ENCODE measurements around the gene SOST.

GRCh38 chr17:43718544-43718943 is 40.0 kb downstream of the SOST start:
- TF ChIP-seq, protein P1, sequence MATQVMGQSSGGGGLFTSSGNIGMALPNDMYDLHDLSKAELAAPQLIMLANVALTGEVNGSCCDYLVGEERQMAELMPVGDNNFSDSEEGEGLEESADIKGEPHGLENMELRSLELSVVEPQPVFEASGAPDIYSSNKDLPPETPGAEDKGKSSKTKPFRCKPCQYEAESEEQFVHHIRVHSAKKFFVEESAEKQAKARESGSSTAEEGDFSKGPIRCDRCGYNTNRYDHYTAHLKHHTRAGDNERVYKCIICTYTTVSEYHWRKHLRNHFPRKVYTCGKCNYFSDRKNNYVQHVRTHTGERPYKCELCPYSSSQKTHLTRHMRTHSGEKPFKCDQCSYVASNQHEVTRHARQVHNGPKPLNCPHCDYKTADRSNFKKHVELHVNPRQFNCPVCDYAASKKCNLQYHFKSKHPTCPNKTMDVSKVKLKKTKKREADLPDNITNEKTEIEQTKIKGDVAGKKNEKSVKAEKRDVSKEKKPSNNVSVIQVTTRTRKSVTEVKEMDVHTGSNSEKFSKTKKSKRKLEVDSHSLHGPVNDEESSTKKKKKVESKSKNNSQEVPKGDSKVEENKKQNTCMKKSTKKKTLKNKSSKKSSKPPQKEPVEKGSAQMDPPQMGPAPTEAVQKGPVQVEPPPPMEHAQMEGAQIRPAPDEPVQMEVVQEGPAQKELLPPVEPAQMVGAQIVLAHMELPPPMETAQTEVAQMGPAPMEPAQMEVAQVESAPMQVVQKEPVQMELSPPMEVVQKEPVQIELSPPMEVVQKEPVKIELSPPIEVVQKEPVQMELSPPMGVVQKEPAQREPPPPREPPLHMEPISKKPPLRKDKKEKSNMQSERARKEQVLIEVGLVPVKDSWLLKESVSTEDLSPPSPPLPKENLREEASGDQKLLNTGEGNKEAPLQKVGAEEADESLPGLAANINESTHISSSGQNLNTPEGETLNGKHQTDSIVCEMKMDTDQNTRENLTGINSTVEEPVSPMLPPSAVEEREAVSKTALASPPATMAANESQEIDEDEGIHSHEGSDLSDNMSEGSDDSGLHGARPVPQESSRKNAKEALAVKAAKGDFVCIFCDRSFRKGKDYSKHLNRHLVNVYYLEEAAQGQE (tag by site-specific recombination; IDR thresholded peaks at IDR 0.05), result no peak
- TF ChIP-seq CTCF (tag by site-specific recombination; IDR thresholded peaks at IDR 0.05) (no peak), ZBTB17 (tag by site-specific recombination; IDR thresholded peaks at IDR 0.05) (no peak), ZNF621 (tag by site-specific recombination; IDR thresholded peaks at IDR 0.05) (no peak), YY1 (tag by site-specific recombination; IDR thresholded peaks at IDR 0.05) (no peak)
- TF ChIP-seq, protein P2, sequence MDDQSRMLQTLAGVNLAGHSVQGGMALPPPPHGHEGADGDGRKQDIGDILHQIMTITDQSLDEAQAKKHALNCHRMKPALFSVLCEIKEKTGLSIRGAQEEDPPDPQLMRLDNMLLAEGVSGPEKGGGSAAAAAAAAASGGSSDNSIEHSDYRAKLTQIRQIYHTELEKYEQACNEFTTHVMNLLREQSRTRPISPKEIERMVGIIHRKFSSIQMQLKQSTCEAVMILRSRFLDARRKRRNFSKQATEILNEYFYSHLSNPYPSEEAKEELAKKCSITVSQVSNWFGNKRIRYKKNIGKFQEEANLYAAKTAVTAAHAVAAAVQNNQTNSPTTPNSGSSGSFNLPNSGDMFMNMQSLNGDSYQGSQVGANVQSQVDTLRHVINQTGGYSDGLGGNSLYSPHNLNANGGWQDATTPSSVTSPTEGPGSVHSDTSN (CRISPR knock-in tag; IDR thresholded peaks at IDR 0.05), result no peak
